IMR-90 (cell line): ENCODE measurements around the gene DCST2. TPM values are rescaled to one million over a fixed set of nuclear protein-coding genes. Genes with fewer than 3 reads are reported as not detected.
A peak's percentile ranks its signal among the peaks of the same experiment; 100 is the strongest.

ENCODE experiments used
- ATAC-seq: fragments of 200-7000 bp; cut with Tn5 transposase; 2 replicates; pipeline ENCODE4 v1.9.1; 2020; ENCODE audit warnings: low read depth, mild to moderate bottlenecking, moderate library complexity
- BruUV-seq: library from RNA; stranded (reverse); fragments of 400-500 nt; replicated peaks from 2 replicates; lab custom pipeline; 2021; lab: Mats Ljungman, UMichigan
- CTCF ChIA-PET: fragments of 300-600 bp; formaldehyde crosslinking; extraction: SDS; loops from one replicate; lab custom pipeline; 2021; ENCODE audit warnings: antibody characterized with exemption; lab: Yijun Ruan, JAX
- POLR2A ChIA-PET: fragments of 300-600 bp; sonication (Branson Sonifier 250); formaldehyde crosslinking; loops from one replicate; lab custom pipeline; 2022; ENCODE audit warnings: antibody characterized with exemption; ENCODE audit not compliant: unreplicated experiment; lab: Charles Lee
- DNase-seq: peaks from one replicate; pipeline ENCODE4 v3.0.0; 2013
- H2AFZ ChIP-seq: replicated peaks from 2 replicates; pipeline ENCODE3; 2013; ENCODE audit warnings: low read length, mild to moderate bottlenecking; ENCODE audit not compliant: poor library complexity
- H2AK5ac ChIP-seq: 2 replicates; pipeline ENCODE4 v1.6.1; 2013; ENCODE audit warnings: low read depth, low read length, inconsistent platforms
- H2AK9ac ChIP-seq: replicated peaks from 2 replicates; pipeline ENCODE3; 2013; ENCODE audit warnings: mild to moderate bottlenecking, low read depth, low read length, moderate library complexity; ENCODE audit not compliant: poor library complexity
- H2BK120ac ChIP-seq: 2 replicates; pipeline ENCODE4 v1.6.1; 2013; ENCODE audit warnings: low read depth, low read length, inconsistent platforms
- H2BK15ac ChIP-seq: 3 replicates; pipeline ENCODE4 v1.6.1; 2013; ENCODE audit warnings: low read depth, low read length, inconsistent platforms
- H2BK20ac ChIP-seq: 2 replicates; pipeline ENCODE4 v1.6.1; 2013; ENCODE audit warnings: low read depth, mild to moderate bottlenecking, inconsistent platforms, low read length, moderate library complexity
- H2BK5ac ChIP-seq: 2 replicates; pipeline ENCODE4 v1.6.1; 2013; ENCODE audit warnings: mild to moderate bottlenecking, low read depth, low read length, inconsistent platforms; ENCODE audit not compliant: poor library complexity, severe bottlenecking
- H3K14ac ChIP-seq: replicated peaks from 2 replicates; pipeline ENCODE4 v1.6.1; 2013; ENCODE audit warnings: low read depth, low read length, inconsistent platforms
- H3K18ac ChIP-seq: 2 replicates; pipeline ENCODE4 v1.6.1; 2013; ENCODE audit warnings: low read depth, low read length, control low read depth
- H3K23ac ChIP-seq: 2 replicates; pipeline ENCODE4 v1.6.1; 2013; ENCODE audit warnings: low read depth, low read length, inconsistent platforms
- H3K27ac ChIP-seq: 2 replicates; pipeline ENCODE4 v1.5.1; 2013; ENCODE audit warnings: mild to moderate bottlenecking, control low read depth, low read length; ENCODE audit not compliant: insufficient read depth
- H3K27me3 ChIP-seq: 2 replicates; pipeline ENCODE4 v1.6.1; 2013; ENCODE audit warnings: low read length; ENCODE audit not compliant: control insufficient read depth, insufficient read depth
- H3K36me3 ChIP-seq: 2 replicates; pipeline ENCODE4 v1.6.1; 2013; ENCODE audit warnings: low read length, mixed read lengths; ENCODE audit not compliant: control insufficient read depth, insufficient read depth
- H3K4ac ChIP-seq: 2 replicates; pipeline ENCODE4 v1.6.1; 2013; ENCODE audit warnings: low read depth, low read length, inconsistent platforms
- H3K4me1 ChIP-seq: 2 replicates; pipeline ENCODE4 v1.6.1; 2013; ENCODE audit warnings: low read length, mixed read lengths; ENCODE audit not compliant: control insufficient read depth, insufficient read depth
- H3K4me2 ChIP-seq: 2 replicates; pipeline ENCODE4 v1.6.1; 2013; ENCODE audit warnings: low read depth, mild to moderate bottlenecking, control low read depth, low read length, moderate library complexity
- H3K4me3 ChIP-seq: 2 replicates; pipeline ENCODE4 v1.5.1; 2013; ENCODE audit warnings: low read depth, mild to moderate bottlenecking, control low read depth, low read length, moderate library complexity; ENCODE audit not compliant: insufficient read depth
- H3K56ac ChIP-seq: 2 replicates; pipeline ENCODE4 v1.6.1; 2013; ENCODE audit warnings: low read length, inconsistent platforms; ENCODE audit not compliant: insufficient read depth; ENCODE audit errors: extremely low read depth
- H3K79me1 ChIP-seq, 2 experiments: 2 replicates each; pipeline ENCODE4 v1.6.1; 2013; ENCODE audit warnings: low read length in 2 of 2, inconsistent platforms in 1 of 2, low read depth in 1 of 2
- H3K9ac ChIP-seq: 2 replicates; pipeline ENCODE4 v1.6.1; 2013; ENCODE audit warnings: low read depth, low read length, control low read depth
- H3K9me1 ChIP-seq: 2 replicates; pipeline ENCODE4 v1.6.1; 2013; ENCODE audit warnings: low read length, inconsistent platforms; ENCODE audit not compliant: insufficient read depth
- H3K9me3 ChIP-seq: 2 replicates; pipeline ENCODE4 v1.6.1; 2013; ENCODE audit warnings: low read length; ENCODE audit not compliant: control insufficient read depth, insufficient read depth
- H4K20me1 ChIP-seq: 2 replicates; pipeline ENCODE4 v1.6.1; 2013; ENCODE audit warnings: low read length, inconsistent platforms; ENCODE audit not compliant: insufficient read depth
- H4K5ac ChIP-seq: 2 replicates; pipeline ENCODE4 v1.6.1; 2013; ENCODE audit warnings: mild to moderate bottlenecking, low read depth, low read length, control low read depth
- H4K8ac ChIP-seq, 2 experiments: 2 replicates each; pipeline ENCODE4 v1.6.1; 2013; ENCODE audit warnings: low read depth in 2 of 2, low read length in 2 of 2, control low read depth in 1 of 2, inconsistent platforms in 1 of 2
- H4K91ac ChIP-seq: 2 replicates; pipeline ENCODE4 v1.6.1; 2013; ENCODE audit warnings: low read depth, low read length, inconsistent platforms; ENCODE audit not compliant: insufficient read depth
- BHLHE40 ChIP-seq: fragments of 150-350 bp; IDR thresholded peaks from 2 replicates; pipeline ENCODE4 v1.6.1; 2016; ENCODE audit warnings: mild to moderate bottlenecking, low read depth, low read length
- CEBPB ChIP-seq: IDR thresholded peaks from 2 replicates; pipeline ENCODE4 v1.6.1; 2012; ENCODE audit warnings: low read depth, low read length, improper control_type of control experiment
- CHD1 ChIP-seq: IDR thresholded peaks from 2 replicates; pipeline ENCODE4 v1.6.1; 2012; ENCODE audit warnings: low read depth, low read length, improper control_type of control experiment
- CTCF ChIP-seq: conservative IDR thresholded peaks from 2 replicates; pipeline ENCODE4 v1.5.1; 2012; ENCODE audit warnings: mild to moderate bottlenecking, low read depth, low read length, improper control_type of control experiment
- ELK1 ChIP-seq: fragments of 150-350 bp; IDR thresholded peaks from 2 replicates; pipeline ENCODE4 v1.6.1; 2016; ENCODE audit warnings: low read depth, mild to moderate bottlenecking, low read length, moderate library complexity, borderline replicate concordance
- FOS ChIP-seq: fragments of 150-350 bp; IDR thresholded peaks from 2 replicates; pipeline ENCODE4 v1.6.1; 2016; ENCODE audit warnings: low read depth, low read length
- MAFK ChIP-seq: IDR thresholded peaks from 2 replicates; pipeline ENCODE4 v1.6.1; 2012; ENCODE audit warnings: low read depth, low read length, improper control_type of control experiment
- MAZ ChIP-seq: IDR thresholded peaks from 2 replicates; pipeline ENCODE4 v1.6.1; 2012; ENCODE audit warnings: low read depth, mild to moderate bottlenecking, low read length, improper control_type of control experiment, moderate library complexity, borderline replicate concordance
- MXI1 ChIP-seq: IDR thresholded peaks from 2 replicates; pipeline ENCODE4 v1.6.1; 2012; ENCODE audit warnings: low read depth, mild to moderate bottlenecking, low read length, moderate library complexity, borderline replicate concordance
- POLR2A ChIP-seq: IDR thresholded peaks from 2 replicates; pipeline ENCODE4 v1.6.1; 2012; ENCODE audit warnings: mild to moderate bottlenecking, low read depth, low read length
- RAD21 ChIP-seq: IDR thresholded peaks from 2 replicates; pipeline ENCODE4 v1.6.1; 2012; ENCODE audit warnings: low read length, improper control_type of control experiment
- RCOR1 ChIP-seq: IDR thresholded peaks from 2 replicates; pipeline ENCODE4 v1.6.1; 2012; ENCODE audit warnings: mild to moderate bottlenecking, low read length, improper control_type of control experiment; ENCODE audit not compliant: insufficient replicate concordance
- SMC3 ChIP-seq: fragments of 150-350 bp; IDR thresholded peaks from 2 replicates; pipeline ENCODE4 v1.6.1; 2016; ENCODE audit warnings: low read depth, mild to moderate bottlenecking, antibody characterized with exemption, low read length, moderate library complexity
- WGBS, 2 experiments: methylation state at CpG; one replicate each; pipeline versions ENCODE4 v1.1.5 to v1.1.7; 2013; ENCODE audit warnings: missing lambda C conversion rate in 2 of 2; ENCODE audit not compliant: insufficient read length in 1 of 2; ENCODE audit errors: extremely low coverage in 2 of 2; 5-methylcytosine and 5-hydroxymethylcytosine counted together
- dilution Hi-C: fragments of 300-500 bp; cut with HindIII; formaldehyde crosslinking; loops from one replicate; pipeline ENCODE4 v1.14.3; 2018; ENCODE audit warnings: low sequenced_read_pairs; ENCODE audit not compliant: unreplicated experiment
- in situ Hi-C: fragments of 300-500 bp; cut with MboI; formaldehyde crosslinking; loops from 3 replicates; pipeline ENCODE4 v1.14.3; 2019; ENCODE audit warnings: low sequenced_read_pairs, inconsistent platforms, mixed read lengths
- intact Hi-C: fragments of 100-400 bp; cut with micrococcal nuclease; formaldehyde crosslinking; loops from 2 replicates; pipeline ENCODE4 v1.10.0; 2022
- polyA plus RNA-seq, 3 experiments: library from polyadenylated mRNA; depleted of rRNA; stranded (reverse); fragments of >200 nt; gene quantifications; 2 replicates each; pipeline ENCODE4 v1.2.3, GENCODE V29; 2012; ENCODE audit warnings: low replicate concordance in 1 of 3
- total RNA-seq: library from RNA; depleted of rRNA; stranded (reverse); fragments of >200 nt; gene quantifications from 2 replicates; pipeline ENCODE4 v1.2.3, GENCODE V29; 2012
- TF ChIP-seq, protein P1 (sequence below): fragments of 150-350 bp; IDR thresholded peaks from 2 replicates; pipeline ENCODE4 v1.6.1; 2017; ENCODE audit warnings: mild to moderate bottlenecking, antibody characterized with exemption, low read length, low read depth

DCST2 gene
- total and polyA plus RNA-seq, 2 of the 4 experiments (the other 2 are of a cell fraction): 0.14 TPM; not detected in 1

DNA sequence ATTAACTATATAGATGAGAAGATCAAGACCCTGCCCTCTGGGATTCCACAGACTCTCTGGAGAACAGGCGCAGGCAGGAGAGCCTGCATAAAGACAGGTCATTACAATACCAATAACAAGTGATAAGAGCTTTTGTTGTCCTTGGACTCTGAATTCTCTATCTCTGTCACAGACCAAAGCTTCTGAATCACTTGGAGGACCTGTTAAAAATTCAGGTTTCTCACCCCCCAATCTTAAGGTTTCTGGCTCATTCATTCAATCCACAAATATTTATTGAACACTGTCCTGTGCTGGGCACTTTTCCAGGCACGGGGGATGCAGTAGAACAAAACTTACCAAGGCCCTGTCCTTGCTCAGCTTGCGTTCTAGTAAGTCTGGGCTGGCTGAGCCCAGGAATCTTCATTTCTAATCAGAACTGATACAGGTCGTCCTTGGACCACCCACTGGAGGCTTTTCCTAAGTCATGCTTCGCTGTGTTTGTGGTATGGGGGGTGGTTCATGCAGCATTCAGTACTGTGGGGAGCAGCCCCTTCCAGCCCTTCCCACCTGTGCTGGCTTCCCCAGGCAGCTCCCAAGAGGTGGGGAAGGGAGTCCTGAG is 31.4 kb upstream of the DCST2 start:
- Histone ChIP-seq H2AK5ac (no peak overlapping the region), H3K4ac (no peak overlapping the region), H2BK20ac (no peak overlapping the region), H3K36me3 (peaks cover 21% of the 10 kb centered on the region; the same call in 1 of the 2 replicates), H3K9me1 (peaks cover 3% of the 10 kb centered on the region; the same call in 1 of the 2 replicates), H3K4me2 (peak overlapping the region; percentile 57; the same call in 1 of the 2 replicates), H3K27ac (no peak overlapping the region), H4K5ac (no peak overlapping the region), H3K18ac (no peak overlapping the region), H3K4me3 (no peak overlapping the region), H3K23ac (no peak overlapping the region), H3K9me3 (no peaks in the 10 kb centered on the region), H4K20me1 (peaks cover 17% of the 10 kb centered on the region), H3K14ac (no peak overlapping the region), H2BK5ac (no peak overlapping the region), H2BK15ac (no peak overlapping the region), H2AFZ (no peak overlapping the region), H3K79me1 (peaks cover 10 to 17% of the 10 kb centered on the region in 2 experiments), H2BK120ac (no peak overlapping the region), H3K4me1 (peaks cover 4% of the 10 kb centered on the region; the same call in 1 of the 2 replicates), H4K91ac (no peak overlapping the region), H3K27me3 (no peaks in the 10 kb centered on the region), H3K9ac (no peak overlapping the region), H3K56ac (no peak overlapping the region), H2AK9ac (no peak overlapping the region), H4K8ac (no peak overlapping the region)
- ATAC-seq (no peak), DNase-seq (no peak)
- no TSS peak for BruUV-seq
- POLR2A ChIA-PET: no interaction called here
- dilution Hi-C loops (no loop called here), in situ Hi-C loops (no loop called here), intact Hi-C loops (loop anchor here (5.0 kb wide), 1 partner anchor 108 kb away; the partner anchor contains the start of gene PBXIP1)
- WGBS, 2 experiments: 14% methylated on average over 1 of the region's 5 CpGs; no CpG with 5 or more reads in 1 of the 2 experiments
- no peak for TF ChIP-seq ELK1
- TF ChIP-seq MAZ: no peak
- no peak for TF ChIP-seq RCOR1
- TF ChIP-seq POLR2A: no peak
- TF ChIP-seq CHD1: no peak
- no peak for TF ChIP-seq RAD21
- no peak for TF ChIP-seq BHLHE40
- TF ChIP-seq, protein P1, sequence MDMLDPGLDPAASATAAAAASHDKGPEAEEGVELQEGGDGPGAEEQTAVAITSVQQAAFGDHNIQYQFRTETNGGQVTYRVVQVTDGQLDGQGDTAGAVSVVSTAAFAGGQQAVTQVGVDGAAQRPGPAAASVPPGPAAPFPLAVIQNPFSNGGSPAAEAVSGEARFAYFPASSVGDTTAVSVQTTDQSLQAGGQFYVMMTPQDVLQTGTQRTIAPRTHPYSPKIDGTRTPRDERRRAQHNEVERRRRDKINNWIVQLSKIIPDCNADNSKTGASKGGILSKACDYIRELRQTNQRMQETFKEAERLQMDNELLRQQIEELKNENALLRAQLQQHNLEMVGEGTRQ: no peak
- no peak for TF ChIP-seq CTCF
- no peak for TF ChIP-seq FOS
- TF ChIP-seq CEBPB: no peak
- TF ChIP-seq SMC3: no peak
- no peak for TF ChIP-seq MXI1
- no peak for TF ChIP-seq MAFK
- CTCF ChIA-PET: interaction anchor here (2.1 to 2.3 kb wide), 2 partner anchors 20 to 26 kb away, joined by 7 to 9 read pairs; no protein-coding TSS in a partner anchor
